DMS114 treated with DMSO at 0.1 percent for 48 hours (cell line): ENCODE results near the gene KAZN.
"Not testable (repeated sequence)": the region's sequence is repeated elsewhere in the genome, so short reads cannot be mapped to it uniquely, and the experiment has no call there.

ENCODE experiments used
- DNase-seq: peaks from one replicate; lab custom pipeline; 2025; ENCODE audit not compliant: unreplicated experiment; lab: John Stamatoyannopoulos, UW

KAZN gene

GRCh38 chr1:14963791-14964710, 365.6 kb downstream of the KAZN start:
- not testable (repeated sequence) for DNase-seq

GRCh38 chr1:14964711-14965055, 366.2 kb downstream of the KAZN start:
- no peak for DNase-seq

GRCh38 chr1:14968251-14968851, 369.9 kb downstream of the KAZN start:
- DNase-seq, result no peak

- DNase-seq, result no peak
Observed at GRCh38 chr1:14969006-14969405, 370.5 kb downstream of the KAZN start.

- no peak for DNase-seq
Observed at GRCh38 chr1:14970115-14970798, 371.8 kb downstream of the KAZN start.

- DNase-seq, result no peak
Observed at GRCh38 chr1:14970799-14971141, 372.3 kb downstream of the KAZN start.

GRCh38 chr1:14971221-14971620, 372.7 kb downstream of the KAZN start:
- DNase-seq, result no peak

- DNase-seq, result no peak
Observed at GRCh38 chr1:14972107-14972506, 373.6 kb downstream of the KAZN start.

GRCh38 chr1:14973773-14974172, 375.3 kb downstream of the KAZN start:
- no peak for DNase-seq

- no peak for DNase-seq
Observed at GRCh38 chr1:14974361-14974760, 375.9 kb downstream of the KAZN start.

GRCh38 chr1:14975119-14975518, 376.6 kb downstream of the KAZN start:
- no peak for DNase-seq

GRCh38 chr1:14976256-14976655, 377.8 kb downstream of the KAZN start:
- DNase-seq, result no peak

GRCh38 chr1:14977338-14977931, 378.9 kb downstream of the KAZN start:
- no peak for DNase-seq

- DNase-seq, result no peak
Observed at GRCh38 chr1:14980621-14981218, 382.2 kb downstream of the KAZN start.

GRCh38 chr1:14982029-14982428, 383.5 kb downstream of the KAZN start:
- no peak for DNase-seq

- DNase-seq, result no peak
Observed at GRCh38 chr1:14983277-14983676, 384.8 kb downstream of the KAZN start.

- no peak for DNase-seq
Observed at GRCh38 chr1:14986168-14986567, 387.7 kb downstream of the KAZN start.

GRCh38 chr1:14987829-14988603, 389.5 kb downstream of the KAZN start:
- DNase-seq, result no peak

- DNase-seq, result no peak
Observed at GRCh38 chr1:14988636-14989035, 390.2 kb downstream of the KAZN start.

GRCh38 chr1:14989931-14990728, 391.6 kb downstream of the KAZN start:
- DNase-seq, result no peak
